SK-N-SH treated with all-trans-retinoic acid at 6 μM for 48 hours (cell line): Measurements from ENCODE around the gene RNF114.

ENCODE experiments used
- ARNTL ChIP-seq: fragments of 450-650 bp; formaldehyde crosslinking; IDR thresholded peaks from 2 replicates; pipeline ENCODE4 v1.5.0; 2020; ENCODE audit warnings: low read depth, mild to moderate bottlenecking, moderate library complexity, borderline replicate concordance
- CREB5 ChIP-seq: fragments of 250-450 bp; sonication (Bioruptor Pico); IDR thresholded peaks from 2 replicates; pipeline ENCODE4 v1.5.1; 2020; ENCODE audit warnings: low read depth, mild to moderate bottlenecking, moderate library complexity
- OSR1 ChIP-seq: fragments of 250-450 bp; sonication (Bioruptor Pico); IDR thresholded peaks from 2 replicates; pipeline ENCODE4 v1.8.0; 2022; ENCODE audit warnings: moderate library complexity, mild to moderate bottlenecking, inconsistent platforms
- PATZ1 ChIP-seq: fragments of 250-450 bp; sonication (Bioruptor Pico); IDR thresholded peaks from 2 replicates; pipeline ENCODE4 v1.8.0; 2020; ENCODE audit warnings: mild to moderate bottlenecking, moderate library complexity, borderline replicate concordance
- TOX ChIP-seq: fragments of 250-450 bp; sonication (Bioruptor Pico); IDR thresholded peaks from 2 replicates; pipeline ENCODE4 v1.8.0; 2021; ENCODE audit warnings: mild to moderate bottlenecking, moderate library complexity, borderline replicate concordance
- ZC3H10 ChIP-seq: fragments of 250-450 bp; sonication (Bioruptor Pico); IDR thresholded peaks from 2 replicates; pipeline ENCODE4 v1.5.1; 2021; ENCODE audit warnings: mild to moderate bottlenecking, moderate library complexity
- ZNF70 ChIP-seq: fragments of 450-650 bp; formaldehyde crosslinking; IDR thresholded peaks from 2 replicates; pipeline ENCODE4 v1.5.0; 2020; ENCODE audit warnings: mild to moderate bottlenecking, moderate library complexity
- TF ChIP-seq, protein P1 (sequence below): fragments of 250-450 bp; sonication (Bioruptor Pico); IDR thresholded peaks from 2 replicates; pipeline ENCODE4 v1.5.1; 2021; ENCODE audit warnings: mild to moderate bottlenecking, moderate library complexity

DNA sequence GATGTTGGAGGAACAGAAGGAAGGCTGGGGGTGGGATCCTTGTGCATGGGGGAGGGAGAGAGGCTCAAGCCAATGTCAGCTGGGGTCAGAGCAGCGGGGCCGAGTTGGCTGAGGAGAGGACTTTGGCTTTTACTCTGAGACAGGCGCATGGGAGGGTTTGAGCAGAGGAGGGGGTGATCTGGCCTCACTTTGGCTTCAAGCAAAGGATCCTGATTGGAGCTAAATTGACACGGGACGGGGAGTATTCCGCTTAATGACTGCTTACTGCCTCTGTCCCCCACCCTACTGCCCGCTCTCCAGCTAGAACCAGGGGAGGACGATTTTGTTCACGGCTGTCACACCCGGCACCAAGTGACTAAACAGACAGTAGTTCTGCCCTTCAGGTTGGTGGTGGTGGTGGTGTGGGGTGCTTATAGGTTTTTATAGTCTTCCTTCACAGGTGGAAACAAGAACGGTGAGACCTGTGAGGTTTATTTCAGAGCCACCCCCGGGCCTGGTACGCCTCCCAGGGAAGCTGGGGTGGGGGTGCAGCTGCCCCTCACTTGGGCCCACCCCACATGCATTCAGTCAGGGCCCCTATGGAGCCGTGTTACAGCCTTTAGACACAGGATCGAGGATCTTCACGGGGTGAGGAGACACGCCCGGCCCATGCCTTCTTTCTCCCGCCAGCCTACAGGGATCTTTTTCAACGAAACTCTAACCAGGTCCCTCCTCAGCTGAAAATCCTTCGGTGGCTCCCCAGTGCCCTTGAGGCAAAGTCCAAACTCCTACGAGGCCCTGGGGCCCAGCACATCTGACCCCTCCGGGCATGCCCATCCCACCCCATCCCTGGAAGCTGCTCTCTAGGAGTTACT, 45.2 kb downstream of the RNF114 start:
- TF ChIP-seq ZC3H10 (no peak), CREB5 (CRISPR knock-in tag) (no peak), ZNF70 (no peak), PATZ1 (CRISPR knock-in tag) (no peak), TOX (CRISPR knock-in tag) (no peak), OSR1 (no peak), ARNTL (no peak)
- TF ChIP-seq, protein P1, sequence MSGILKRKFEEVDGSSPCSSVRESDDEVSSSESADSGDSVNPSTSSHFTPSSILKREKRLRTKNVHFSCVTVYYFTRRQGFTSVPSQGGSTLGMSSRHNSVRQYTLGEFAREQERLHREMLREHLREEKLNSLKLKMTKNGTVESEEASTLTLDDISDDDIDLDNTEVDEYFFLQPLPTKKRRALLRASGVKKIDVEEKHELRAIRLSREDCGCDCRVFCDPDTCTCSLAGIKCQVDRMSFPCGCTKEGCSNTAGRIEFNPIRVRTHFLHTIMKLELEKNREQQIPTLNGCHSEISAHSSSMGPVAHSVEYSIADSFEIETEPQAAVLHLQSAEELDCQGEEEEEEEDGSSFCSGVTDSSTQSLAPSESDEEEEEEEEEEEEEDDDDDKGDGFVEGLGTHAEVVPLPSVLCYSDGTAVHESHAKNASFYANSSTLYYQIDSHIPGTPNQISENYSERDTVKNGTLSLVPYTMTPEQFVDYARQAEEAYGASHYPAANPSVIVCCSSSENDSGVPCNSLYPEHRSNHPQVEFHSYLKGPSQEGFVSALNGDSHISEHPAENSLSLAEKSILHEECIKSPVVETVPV (CRISPR knock-in tag), result no peak
